ENCODE results near the gene KLHL18.

Gene KLHL18

DNA sequence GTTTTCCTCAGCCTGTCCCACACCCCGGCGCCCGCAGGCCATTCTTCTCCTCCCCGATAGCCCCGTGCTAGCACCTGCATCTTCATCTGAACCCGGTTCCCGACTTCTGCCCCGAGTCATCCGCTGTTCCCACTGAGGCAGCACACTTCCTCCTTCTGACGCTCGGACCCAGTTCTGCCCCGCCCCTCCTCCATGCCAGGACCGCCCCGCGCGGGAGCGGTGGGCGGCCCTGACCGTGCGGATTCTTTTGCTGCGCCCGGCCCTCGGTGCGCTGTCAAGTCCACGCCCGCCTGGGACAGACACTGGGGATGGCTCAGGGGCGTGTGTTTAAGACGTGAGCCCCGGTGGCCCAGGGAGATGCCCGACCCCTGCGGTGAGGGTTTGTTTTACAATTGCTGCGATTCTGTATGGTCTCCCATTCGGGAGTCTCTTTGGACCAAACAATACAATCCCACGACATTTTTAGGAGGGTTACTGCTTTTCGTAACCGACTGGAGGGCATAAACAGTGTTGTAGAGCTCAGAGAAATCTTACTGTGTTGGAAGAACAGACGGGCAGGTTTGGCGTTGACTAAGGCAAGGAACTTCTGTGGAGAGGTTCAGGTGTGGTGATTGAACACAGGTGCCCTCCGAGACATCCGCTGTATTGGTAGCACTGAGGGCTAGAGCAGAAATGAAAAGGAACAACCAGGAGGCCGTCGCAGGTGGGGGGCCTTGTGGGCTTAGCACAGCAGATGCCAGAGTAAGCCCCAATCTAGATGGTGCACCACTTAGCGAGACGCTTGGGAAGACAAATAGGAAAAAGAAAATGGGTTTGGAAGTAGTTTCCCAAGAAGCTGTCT lies 98.8 kb downstream of the KLHL18 start:
- peaks cover 35% of the 10 kb centered on the region for H3K4me1 Mint-ChIP-seq
- H3K4me3 Mint-ChIP-seq, result peak overlapping the region; percentile 96 to 99 (median 97)
- H3K36me3 Mint-ChIP-seq (ENCODE audit: low read depth), result peaks cover 14% of the 10 kb centered on the region
- H3K27me3 Mint-ChIP-seq (ENCODE audit: low read depth), result no peaks in the 10 kb centered on the region
- TF ChIP-seq, protein P1, sequence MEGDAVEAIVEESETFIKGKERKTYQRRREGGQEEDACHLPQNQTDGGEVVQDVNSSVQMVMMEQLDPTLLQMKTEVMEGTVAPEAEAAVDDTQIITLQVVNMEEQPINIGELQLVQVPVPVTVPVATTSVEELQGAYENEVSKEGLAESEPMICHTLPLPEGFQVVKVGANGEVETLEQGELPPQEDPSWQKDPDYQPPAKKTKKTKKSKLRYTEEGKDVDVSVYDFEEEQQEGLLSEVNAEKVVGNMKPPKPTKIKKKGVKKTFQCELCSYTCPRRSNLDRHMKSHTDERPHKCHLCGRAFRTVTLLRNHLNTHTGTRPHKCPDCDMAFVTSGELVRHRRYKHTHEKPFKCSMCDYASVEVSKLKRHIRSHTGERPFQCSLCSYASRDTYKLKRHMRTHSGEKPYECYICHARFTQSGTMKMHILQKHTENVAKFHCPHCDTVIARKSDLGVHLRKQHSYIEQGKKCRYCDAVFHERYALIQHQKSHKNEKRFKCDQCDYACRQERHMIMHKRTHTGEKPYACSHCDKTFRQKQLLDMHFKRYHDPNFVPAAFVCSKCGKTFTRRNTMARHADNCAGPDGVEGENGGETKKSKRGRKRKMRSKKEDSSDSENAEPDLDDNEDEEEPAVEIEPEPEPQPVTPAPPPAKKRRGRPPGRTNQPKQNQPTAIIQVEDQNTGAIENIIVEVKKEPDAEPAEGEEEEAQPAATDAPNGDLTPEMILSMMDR (IDR thresholded peaks at IDR 0.05; ENCODE audit: unreplicated experiment in 3 of 3), result no peak
- no peaks in the 10 kb centered on the region for H3K9me3 Mint-ChIP-seq
- H3K27ac Mint-ChIP-seq, result peak overlapping the region; percentile 96 to 99 (median 99)

- H3K4me1 Mint-ChIP-seq, result peaks cover 35% of the 10 kb centered on the region
- no peaks in the 10 kb centered on the region for H3K27me3 Mint-ChIP-seq (ENCODE audit: low read depth)
- H3K9me3 Mint-ChIP-seq, result no peaks in the 10 kb centered on the region
- H3K27ac Mint-ChIP-seq, result no peak overlapping the region
- no peak overlapping the region for H3K4me3 Mint-ChIP-seq
- TF ChIP-seq, protein P1 (IDR thresholded peaks at IDR 0.05; ENCODE audit: unreplicated experiment in 3 of 3), result no peak
- H3K36me3 Mint-ChIP-seq (ENCODE audit: low read depth), result peaks cover 23% of the 10 kb centered on the region
Measured at GRCh38 chr3:47384425-47384824, 101.7 kb downstream of the KLHL18 start.

- TF ChIP-seq, protein P1 (IDR thresholded peaks at IDR 0.05; ENCODE audit: unreplicated experiment in 3 of 3), result no peak
- Mint-ChIP-seq H3K4me3 (no peak overlapping the region), H3K4me1 (peaks cover 29% of the 10 kb centered on the region), H3K36me3 (ENCODE audit: low read depth) (peaks cover 23% of the 10 kb centered on the region), H3K9me3 (no peaks in the 10 kb centered on the region), H3K27ac (no peak overlapping the region), H3K27me3 (ENCODE audit: low read depth) (no peaks in the 10 kb centered on the region)
Measured at GRCh38 chr3:47385007-47385406, 102.3 kb downstream of the KLHL18 start.

DNA sequence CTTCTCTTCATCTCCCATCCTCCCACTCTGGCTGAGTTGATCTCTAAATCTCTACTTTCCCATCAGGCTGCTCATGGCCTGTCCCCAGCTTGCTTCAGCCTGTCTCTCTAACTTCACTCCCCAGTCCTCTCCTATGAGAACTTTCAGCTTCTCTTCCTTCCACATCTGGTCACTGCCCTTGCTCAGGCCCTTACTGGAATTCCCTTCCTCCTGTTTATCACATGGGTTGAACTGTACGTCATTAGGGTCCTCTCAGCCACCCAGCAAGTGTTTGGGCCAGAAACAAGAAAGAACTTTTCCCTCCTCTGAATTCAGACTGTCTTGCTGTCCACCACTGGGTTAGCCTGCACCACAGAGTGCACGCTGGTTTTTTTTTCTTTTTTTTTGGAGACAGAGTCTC lies 103.1 kb downstream of the KLHL18 start:
- no peaks in the 10 kb centered on the region for H3K27me3 Mint-ChIP-seq (ENCODE audit: low read depth)
- no peaks in the 10 kb centered on the region for H3K9me3 Mint-ChIP-seq
- TF ChIP-seq, protein P1 (IDR thresholded peaks at IDR 0.05; ENCODE audit: unreplicated experiment in 3 of 3), result no peak
- peak overlapping the region in 1 of 3 experiments; percentile 19 for H3K27ac Mint-ChIP-seq
- H3K36me3 Mint-ChIP-seq (ENCODE audit: low read depth), result peaks cover 26% of the 10 kb centered on the region
- peak overlapping the region in 2 of 3 experiments; percentile 51 to 59 for H3K4me3 Mint-ChIP-seq
- peaks cover 22% of the 10 kb centered on the region for H3K4me1 Mint-ChIP-seq

GRCh38 chr3:47392933-47393332 lies 110.2 kb downstream of the KLHL18 start:
- no peaks in the 10 kb centered on the region for H3K9me3 Mint-ChIP-seq
- H3K36me3 Mint-ChIP-seq (ENCODE audit: low read depth), result peaks cover 18% of the 10 kb centered on the region
- peaks cover 15% of the 10 kb centered on the region for H3K4me1 Mint-ChIP-seq
- TF ChIP-seq, protein P1 (IDR thresholded peaks at IDR 0.05; ENCODE audit: unreplicated experiment in 3 of 3), result no peak
- H3K27me3 Mint-ChIP-seq (ENCODE audit: low read depth), result no peaks in the 10 kb centered on the region
- no peak overlapping the region for H3K4me3 Mint-ChIP-seq
- H3K27ac Mint-ChIP-seq, result no peak overlapping the region
